PC-9 (cell line): ENCODE data around the gene CNGA3.

Experiments
- EZH2 ChIP-seq: fragments of 200-600 bp; sonication (generic); IDR thresholded peaks from 2 replicates; pipeline ENCODE4 v1.8.0; 2017; ENCODE audit warnings: antibody characterized with exemption, low read depth
- TF ChIP-seq, protein P1 (sequence below): fragments of 200-600 bp; sonication (generic); conservative IDR thresholded peaks from 2 replicates; pipeline ENCODE4 v1.6.1; 2017; ENCODE audit warnings: mixed run types, antibody characterized with exemption, mild to moderate bottlenecking, moderate library complexity

DNA sequence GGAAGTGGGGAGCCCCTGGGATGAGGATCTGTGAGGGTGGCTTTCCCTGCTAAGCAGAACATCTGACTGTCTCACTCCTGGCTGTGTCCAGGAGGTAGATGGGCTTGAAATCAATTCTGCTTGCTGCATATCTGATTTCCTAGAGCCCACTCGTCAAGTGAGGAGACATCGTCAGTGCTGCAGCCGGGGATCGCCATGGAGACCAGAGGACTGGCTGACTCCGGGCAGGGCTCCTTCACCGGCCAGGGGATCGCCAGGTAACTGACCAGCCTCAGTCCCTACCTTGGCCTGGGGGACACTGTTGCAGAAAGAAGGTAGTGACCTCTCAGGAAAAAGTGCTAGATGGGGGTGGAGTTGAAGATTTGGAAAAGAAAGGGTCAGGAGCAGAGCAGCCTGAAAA lies 31.3 kb downstream of the CNGA3 start:
- no peak for TF ChIP-seq EZH2
- TF ChIP-seq, protein P1, sequence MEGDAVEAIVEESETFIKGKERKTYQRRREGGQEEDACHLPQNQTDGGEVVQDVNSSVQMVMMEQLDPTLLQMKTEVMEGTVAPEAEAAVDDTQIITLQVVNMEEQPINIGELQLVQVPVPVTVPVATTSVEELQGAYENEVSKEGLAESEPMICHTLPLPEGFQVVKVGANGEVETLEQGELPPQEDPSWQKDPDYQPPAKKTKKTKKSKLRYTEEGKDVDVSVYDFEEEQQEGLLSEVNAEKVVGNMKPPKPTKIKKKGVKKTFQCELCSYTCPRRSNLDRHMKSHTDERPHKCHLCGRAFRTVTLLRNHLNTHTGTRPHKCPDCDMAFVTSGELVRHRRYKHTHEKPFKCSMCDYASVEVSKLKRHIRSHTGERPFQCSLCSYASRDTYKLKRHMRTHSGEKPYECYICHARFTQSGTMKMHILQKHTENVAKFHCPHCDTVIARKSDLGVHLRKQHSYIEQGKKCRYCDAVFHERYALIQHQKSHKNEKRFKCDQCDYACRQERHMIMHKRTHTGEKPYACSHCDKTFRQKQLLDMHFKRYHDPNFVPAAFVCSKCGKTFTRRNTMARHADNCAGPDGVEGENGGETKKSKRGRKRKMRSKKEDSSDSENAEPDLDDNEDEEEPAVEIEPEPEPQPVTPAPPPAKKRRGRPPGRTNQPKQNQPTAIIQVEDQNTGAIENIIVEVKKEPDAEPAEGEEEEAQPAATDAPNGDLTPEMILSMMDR, result no peak
